Tibial nerve (tissue), 4 donors: ENCODE results near the gene HSPB3. TPM values are rescaled to one million over a fixed set of nuclear protein-coding genes. Genes with fewer than 3 reads are reported as not detected.

ENCODE experiments used
- DNase-seq, 2 donors: peaks; one replicate each; pipeline ENCODE4 v3.0.0-alpha.2; 2019; ENCODE audit warnings: low spot score in 2 of 2
- H3K27ac ChIP-seq, 4 donors: fragments of 200-600 bp; sonication (generic) in 3 of 4; one replicate each; pipeline ENCODE4 v1.5.1; 2017 to 2019; ENCODE audit warnings: mild to moderate bottlenecking in 1 of 4
- H3K27me3 ChIP-seq, 2 donors: fragments of 200-600 bp; sonication (generic) in 1 of 2; one replicate each; pipeline versions ENCODE4 v1.5.1 to v1.6.0; 2017 to 2019
- H3K36me3 ChIP-seq, 3 donors: fragments of 200-600 bp; sonication (generic); one replicate each; pipeline ENCODE4 v1.5.1; 2018 to 2019
- H3K4me1 ChIP-seq, 4 donors: fragments of 200-600 bp; sonication (generic) in 3 of 4; one replicate each; pipeline ENCODE4 v1.5.1; 2017 to 2019
- H3K4me3 ChIP-seq, 4 donors: fragments of 200-600 bp; sonication (generic) in 3 of 4; one replicate each; pipeline ENCODE4 v1.5.1; 2017 to 2019; ENCODE audit warnings: mild to moderate bottlenecking in 1 of 4, moderate library complexity in 1 of 4
- H3K9me3 ChIP-seq, 4 donors: fragments of 200-600 bp; sonication (generic) in 3 of 4; one replicate each; pipeline ENCODE4 v1.5.1; 2017 to 2019
- EP300 ChIP-seq, 2 donors: sonication (generic); formaldehyde crosslinking; IDR thresholded peaks; one replicate each; pipeline ENCODE4 v1.6.1; 2017; ENCODE audit warnings: antibody characterized with exemption in 2 of 2, mild to moderate bottlenecking in 1 of 2
- POLR2A ChIP-seq, 2 donors: fragments of 450-650 bp; IDR thresholded peaks; one replicate each; pipeline ENCODE4 v1.6.1; 2017; ENCODE audit warnings: antibody characterized with exemption in 2 of 2, mild to moderate bottlenecking in 2 of 2, moderate library complexity in 2 of 2
- WGBS, 2 donors: methylation state at CpG; one replicate each; pipeline ENCODE4 v1.1.5; 2018; 5-methylcytosine and 5-hydroxymethylcytosine counted together
- total RNA-seq, 4 donors: library from RNA; depleted of rRNA; stranded (reverse); fragments of >200 nt; gene quantifications; one replicate each; pipeline ENCODE4 v1.1.0, GENCODE V29; 2016
- TF ChIP-seq, protein P1 (sequence below), 5 experiments: fragments of 200-600 bp in 3 of 5; fragments of 450-650 bp in 2 of 5; sonication (generic) in 3 of 5; IDR thresholded peaks; one replicate each; pipeline ENCODE4 v1.5.1; 2016 to 2019; ENCODE audit warnings: antibody characterized with exemption in 5 of 5, mild to moderate bottlenecking in 3 of 5, moderate library complexity in 2 of 5

Gene HSPB3
- total RNA-seq, 4 donors from 2014 or later = 0.66 to 1.7 TPM; not detected in 2

DNA sequence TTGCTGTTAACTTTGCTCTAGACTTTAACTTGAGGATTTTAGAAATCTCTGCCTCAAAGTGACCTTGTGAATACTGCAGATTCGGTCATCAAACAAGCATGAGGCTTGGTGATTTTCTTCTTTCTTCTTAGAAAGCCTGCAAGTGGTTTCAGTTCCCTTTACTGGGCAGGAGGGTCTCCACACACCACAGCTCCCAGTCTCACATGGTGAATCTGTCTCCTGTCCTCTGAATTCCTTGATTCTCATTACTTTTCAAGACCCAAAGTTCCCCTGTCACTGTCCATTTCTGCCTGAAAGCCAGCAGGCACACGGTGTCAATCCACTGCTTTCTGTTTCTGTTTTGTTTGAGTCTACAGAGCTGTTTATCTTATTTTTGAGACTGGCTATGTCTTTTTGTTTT, 14.1 kb downstream of the HSPB3 start:
- Histone ChIP-seq H3K4me1 (peaks cover 0 to 13% (median 4%) of the 10 kb centered on the region in 4 donors), H3K36me3 (no peaks in the 10 kb centered on the region), H3K4me3 (peak overlapping the region in 2 of 4 donors; percentile 5 to 16), H3K27me3 (no peaks in the 10 kb centered on the region), H3K9me3 (no peaks in the 10 kb centered on the region), H3K27ac (peak overlapping the region in 2 of 4 donors; percentile 20 to 51)
- DNase-seq = no peak
- TF ChIP-seq POLR2A (IDR thresholded peaks at IDR 0.05) (no peak), EP300 (IDR thresholded peaks at IDR 0.05) (no peak)
- TF ChIP-seq, protein P1, sequence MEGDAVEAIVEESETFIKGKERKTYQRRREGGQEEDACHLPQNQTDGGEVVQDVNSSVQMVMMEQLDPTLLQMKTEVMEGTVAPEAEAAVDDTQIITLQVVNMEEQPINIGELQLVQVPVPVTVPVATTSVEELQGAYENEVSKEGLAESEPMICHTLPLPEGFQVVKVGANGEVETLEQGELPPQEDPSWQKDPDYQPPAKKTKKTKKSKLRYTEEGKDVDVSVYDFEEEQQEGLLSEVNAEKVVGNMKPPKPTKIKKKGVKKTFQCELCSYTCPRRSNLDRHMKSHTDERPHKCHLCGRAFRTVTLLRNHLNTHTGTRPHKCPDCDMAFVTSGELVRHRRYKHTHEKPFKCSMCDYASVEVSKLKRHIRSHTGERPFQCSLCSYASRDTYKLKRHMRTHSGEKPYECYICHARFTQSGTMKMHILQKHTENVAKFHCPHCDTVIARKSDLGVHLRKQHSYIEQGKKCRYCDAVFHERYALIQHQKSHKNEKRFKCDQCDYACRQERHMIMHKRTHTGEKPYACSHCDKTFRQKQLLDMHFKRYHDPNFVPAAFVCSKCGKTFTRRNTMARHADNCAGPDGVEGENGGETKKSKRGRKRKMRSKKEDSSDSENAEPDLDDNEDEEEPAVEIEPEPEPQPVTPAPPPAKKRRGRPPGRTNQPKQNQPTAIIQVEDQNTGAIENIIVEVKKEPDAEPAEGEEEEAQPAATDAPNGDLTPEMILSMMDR (IDR thresholded peaks at IDR 0.05) = no peak
- WGBS, 2 donors = 23 to 24% methylated on average over 2 of the region's 2 CpGs

DNA sequence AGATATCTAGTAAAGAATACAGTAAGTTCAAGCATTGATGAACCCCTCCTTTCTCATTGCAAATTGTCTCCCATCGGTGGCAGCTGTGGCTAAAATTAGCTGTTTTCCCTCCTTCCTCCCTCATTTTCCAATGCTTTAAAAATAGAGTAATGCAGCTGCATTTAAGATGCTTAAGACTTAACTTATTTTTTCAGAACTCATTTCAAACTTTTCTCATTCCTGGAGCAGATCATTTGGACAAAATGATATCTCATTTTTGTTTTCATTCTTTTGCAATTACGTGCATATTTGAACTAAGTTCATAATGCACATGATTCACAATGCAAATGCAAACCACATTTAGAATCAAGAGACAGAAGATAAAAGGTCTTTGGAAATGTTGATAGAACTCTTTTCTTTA, 14.6 kb downstream of the HSPB3 start:
- H3K36me3 ChIP-seq = no peaks in the 10 kb centered on the region
- no peak for DNase-seq
- H3K27ac ChIP-seq = peak overlapping the region in 1 of 4 donors; percentile 20
- 22 to 24% methylated on average over 2 of the region's 2 CpGs for whole genome bisulfite sequencing, 2 donors
- H3K4me1 ChIP-seq = peaks cover 0 to 13% (median 4%) of the 10 kb centered on the region in 4 donors
- H3K27me3 ChIP-seq = no peaks in the 10 kb centered on the region
- peak overlapping the region in 2 of 4 donors; percentile 5 to 16 for H3K4me3 ChIP-seq
- H3K9me3 ChIP-seq = no peaks in the 10 kb centered on the region
- TF ChIP-seq, protein P1 (IDR thresholded peaks at IDR 0.05) = no peak
- no peak for TF ChIP-seq POLR2A (IDR thresholded peaks at IDR 0.05)
- TF ChIP-seq EP300 (IDR thresholded peaks at IDR 0.05) = no peak

DNA sequence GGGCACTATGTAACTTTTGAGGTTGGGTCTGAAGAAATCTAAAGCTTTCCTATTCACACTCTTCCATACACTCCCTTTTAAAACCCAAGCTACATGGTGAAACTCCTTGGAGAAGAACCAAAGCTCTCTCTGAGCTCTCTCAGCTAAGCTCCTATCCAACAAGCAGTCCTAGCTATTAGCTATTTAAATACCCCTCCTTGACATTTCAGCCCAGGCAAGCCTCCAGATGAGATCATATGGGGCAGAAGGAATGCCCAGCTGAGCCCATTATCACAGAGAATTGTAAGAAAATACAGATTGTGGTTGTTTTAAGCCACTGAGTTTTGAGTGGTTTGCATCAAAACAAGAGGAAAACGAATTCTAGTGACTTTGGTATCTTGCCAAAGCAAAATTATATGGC, 15.2 kb downstream of the HSPB3 start:
- DNase-seq = no peak
- peaks cover 0 to 13% (median 4%) of the 10 kb centered on the region in 4 donors for H3K4me1 ChIP-seq
- no peaks in the 10 kb centered on the region for H3K9me3 ChIP-seq
- TF ChIP-seq EP300 (IDR thresholded peaks at IDR 0.05) = no peak
- TF ChIP-seq POLR2A (IDR thresholded peaks at IDR 0.05) = no peak
- H3K27me3 ChIP-seq = no peaks in the 10 kb centered on the region
- no peaks in the 10 kb centered on the region for H3K36me3 ChIP-seq
- WGBS, 2 donors = 11 to 24% methylated on average over 1 of the region's 1 CpG
- no peak overlapping the region for H3K4me3 ChIP-seq
- no peak overlapping the region for H3K27ac ChIP-seq

DNA sequence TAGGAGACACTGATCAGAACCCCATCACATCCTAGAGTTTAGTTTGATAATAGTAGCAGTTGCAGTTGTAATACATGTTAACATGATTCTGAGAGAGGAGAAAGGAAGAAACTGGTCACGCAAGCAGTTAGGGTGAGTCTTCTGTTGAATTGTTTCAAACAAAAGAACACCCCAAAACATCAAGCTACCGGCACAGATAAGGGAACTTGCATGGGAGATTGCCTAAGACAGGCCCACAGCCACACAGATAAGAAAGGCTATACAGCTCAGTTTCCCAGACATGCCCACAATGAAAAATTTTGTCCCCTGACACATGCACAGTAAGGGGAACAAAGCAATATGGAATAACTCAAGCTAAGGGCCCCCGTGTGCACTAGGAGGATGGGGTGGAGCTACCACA, 15.9 kb downstream of the HSPB3 start:
- H3K4me1 ChIP-seq = peaks cover 0 to 13% (median 4%) of the 10 kb centered on the region in 4 donors
- DNase-seq = no peak
- no peaks in the 10 kb centered on the region for H3K9me3 ChIP-seq
- no peak overlapping the region for H3K4me3 ChIP-seq
- 55 to 65% methylated on average over 3 of the region's 3 CpGs for WGBS, 2 donors
- no peaks in the 10 kb centered on the region for H3K36me3 ChIP-seq
- H3K27ac ChIP-seq = no peak overlapping the region
- no peaks in the 10 kb centered on the region for H3K27me3 ChIP-seq
- TF ChIP-seq EP300 (IDR thresholded peaks at IDR 0.05) (no peak), POLR2A (IDR thresholded peaks at IDR 0.05) (no peak)
- TF ChIP-seq, protein P1 (IDR thresholded peaks at IDR 0.05) = no peak

DNA sequence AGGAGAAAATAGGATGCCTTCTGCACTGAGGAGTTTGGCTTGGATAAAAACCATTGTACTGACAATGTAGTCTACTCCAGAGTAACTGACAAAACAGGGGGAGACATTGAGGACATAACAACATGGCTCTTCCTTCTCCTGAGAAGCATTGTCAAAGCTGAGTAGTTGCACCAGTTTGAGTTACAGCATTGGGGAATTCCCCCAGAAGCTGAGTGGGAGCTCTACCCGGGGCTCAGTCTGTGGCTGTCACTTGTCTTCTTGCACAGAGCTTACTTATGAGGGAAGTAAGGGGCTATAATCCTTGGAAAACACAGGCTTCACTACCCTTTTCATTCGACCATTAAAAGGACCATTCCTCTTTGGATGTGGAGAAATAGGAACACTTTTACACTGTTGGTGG, 21.2 kb downstream of the HSPB3 start:
- whole genome bisulfite sequencing, 2 donors = 67 to 88% methylated on average over 2 of the region's 2 CpGs
- DNase-seq = no peak
- Histone ChIP-seq H3K36me3 (no peaks in the 10 kb centered on the region), H3K27me3 (no peaks in the 10 kb centered on the region), H3K4me3 (no peak overlapping the region), H3K9me3 (no peaks in the 10 kb centered on the region), H3K27ac (no peak overlapping the region), H3K4me1 (no peaks in the 10 kb centered on the region)
- no peak for TF ChIP-seq POLR2A (IDR thresholded peaks at IDR 0.05)
- TF ChIP-seq EP300 (IDR thresholded peaks at IDR 0.05) = no peak
- TF ChIP-seq, protein P1 (IDR thresholded peaks at IDR 0.05) = no peak
